GM19025 (cell line): ENCODE measurements around the gene EPB41L2.
"Not testable (repeated sequence)": the region's sequence is repeated elsewhere in the genome, so short reads cannot be mapped to it uniquely, and the experiment has no call there.

Experiments used
- ATAC-seq: cut with Tn5 transposase; IDR thresholded peaks from one replicate; pipeline ENCODE4 v1.9.1; 2021; ENCODE audit warnings: mild to moderate bottlenecking, low read depth, moderate library complexity; ENCODE audit not compliant: unreplicated experiment

Gene EPB41L2

DNA sequence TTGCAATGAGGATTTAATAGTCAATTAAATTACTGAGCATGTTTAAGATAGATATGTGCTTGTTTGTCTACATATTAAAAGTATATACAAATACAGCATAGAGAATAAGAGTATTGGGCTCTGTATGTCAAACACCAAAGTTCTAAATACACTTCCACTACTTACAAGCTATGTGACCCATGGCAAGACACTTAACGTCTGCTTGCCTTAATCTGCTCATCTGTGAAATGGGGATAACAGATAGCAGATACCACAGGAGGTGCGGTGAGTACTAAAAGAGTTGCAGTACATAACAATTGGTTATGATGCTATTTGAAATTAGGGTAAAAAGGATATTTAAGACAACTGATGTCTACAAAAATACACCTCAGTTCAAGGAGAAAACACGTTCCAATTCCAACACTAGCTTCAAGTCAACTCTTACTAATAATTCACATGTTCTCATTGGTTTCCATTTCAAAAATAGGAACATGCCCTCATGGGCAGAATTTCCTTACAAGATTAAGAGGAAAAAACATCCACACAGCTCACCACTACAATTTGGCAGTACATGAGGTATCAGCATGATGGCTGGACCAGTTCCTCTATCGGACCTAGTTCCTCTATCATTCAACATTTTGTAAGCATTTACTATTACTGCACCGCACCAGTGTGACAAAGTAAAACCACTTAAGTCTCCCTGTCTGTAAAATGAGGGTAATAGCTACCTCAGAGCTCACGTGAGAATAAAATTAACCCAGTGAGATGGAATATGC lies 134.7 kb downstream of the EPB41L2 start:
- ATAC-seq: no peak

DNA sequence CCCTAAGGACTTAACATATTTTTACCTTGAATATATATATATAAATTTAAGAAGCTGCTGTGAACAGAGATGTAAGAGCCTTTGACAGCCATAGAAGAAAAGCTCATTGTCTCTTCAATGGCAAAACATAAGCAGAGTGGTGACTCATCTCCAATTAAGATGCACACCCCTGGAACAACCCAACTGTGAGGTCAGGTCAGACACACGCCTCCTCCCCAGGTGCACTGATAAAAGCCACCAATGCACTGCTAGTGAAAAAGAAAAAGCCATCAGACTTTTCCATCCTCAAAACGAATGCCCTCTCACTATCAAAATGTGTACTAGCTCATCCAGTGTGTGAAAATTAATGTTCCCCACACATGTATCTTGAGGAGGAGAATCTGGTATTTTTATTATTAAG lies 135.7 kb downstream of the EPB41L2 start:
- no peak for ATAC-seq

DNA sequence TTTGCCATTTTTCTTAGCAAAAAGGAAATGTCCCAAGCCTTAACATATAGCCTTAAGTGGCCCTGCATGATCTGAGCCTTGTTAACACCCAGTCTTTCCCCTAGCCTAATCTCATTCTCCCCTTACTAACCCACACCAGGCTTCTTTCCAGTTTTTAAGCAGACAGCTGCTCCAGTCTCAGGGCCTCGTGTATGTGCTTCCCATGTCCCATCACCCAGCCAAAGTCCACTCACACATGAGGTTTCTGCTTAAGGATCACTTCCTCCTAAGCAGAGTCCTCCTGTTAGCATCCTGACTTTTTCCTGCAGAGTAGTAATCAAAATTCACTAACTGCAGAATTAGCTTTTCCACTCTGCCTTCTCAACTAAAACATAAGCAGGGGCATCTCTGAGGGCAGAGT lies 139.7 kb downstream of the EPB41L2 start:
- no peak for ATAC-seq

DNA sequence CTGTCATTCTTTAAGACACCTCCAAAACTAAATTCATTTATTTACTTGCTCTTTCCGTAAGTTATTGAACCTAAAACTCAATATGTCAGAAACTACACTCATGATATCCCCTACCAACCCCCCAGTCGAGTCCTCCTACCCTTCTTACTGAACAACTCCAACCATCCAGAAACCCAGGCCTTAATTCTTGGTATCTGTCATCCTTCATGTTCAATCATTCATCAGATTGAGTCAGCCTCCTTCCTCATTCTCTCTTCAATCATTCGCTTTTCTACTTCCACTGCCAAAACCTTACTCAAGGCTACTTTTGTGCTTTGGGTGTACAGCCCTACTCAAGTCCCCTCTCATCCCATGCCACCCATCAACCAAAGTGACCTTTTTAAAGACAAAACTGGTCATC lies 140.1 kb downstream of the EPB41L2 start:
- no peak for ATAC-seq

DNA sequence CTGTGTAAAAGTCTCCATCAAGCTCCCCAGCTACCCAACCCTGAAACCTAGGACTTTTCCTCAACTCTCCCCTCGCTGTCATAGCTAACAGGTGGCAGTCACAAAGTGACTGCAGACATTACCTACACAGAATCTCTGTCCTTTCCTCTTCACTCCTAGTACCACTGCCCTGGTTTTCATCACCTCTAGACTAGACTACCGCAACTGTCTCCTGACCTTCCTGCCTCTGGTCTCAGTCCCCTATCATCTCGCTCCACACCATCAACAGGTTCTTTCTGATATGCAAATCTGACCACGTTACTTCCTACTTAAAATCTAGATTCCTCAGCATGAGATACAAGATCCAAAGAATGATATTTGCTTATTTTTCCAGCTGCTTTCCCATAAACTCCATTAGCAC lies 142.1 kb downstream of the EPB41L2 start:
- no peak for ATAC-seq

DNA sequence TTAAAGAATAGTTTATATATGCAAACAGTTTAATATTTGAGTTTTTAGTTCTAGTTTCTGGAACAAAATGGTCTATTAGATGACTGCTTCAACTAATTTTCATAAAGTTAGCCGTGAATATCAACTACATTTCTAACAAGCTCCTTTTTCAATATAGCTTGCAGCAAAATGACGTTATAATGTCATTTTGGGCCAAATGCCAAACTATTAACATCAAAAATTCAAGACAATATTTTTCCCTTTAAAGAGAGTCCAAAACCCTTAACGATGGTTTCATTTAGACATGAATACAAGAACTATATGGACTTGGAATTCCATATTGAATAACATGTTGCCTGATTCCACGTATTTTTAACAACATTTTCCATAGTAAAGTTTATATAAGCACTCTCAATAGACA lies 144.9 kb downstream of the EPB41L2 start:
- no peak for ATAC-seq

DNA sequence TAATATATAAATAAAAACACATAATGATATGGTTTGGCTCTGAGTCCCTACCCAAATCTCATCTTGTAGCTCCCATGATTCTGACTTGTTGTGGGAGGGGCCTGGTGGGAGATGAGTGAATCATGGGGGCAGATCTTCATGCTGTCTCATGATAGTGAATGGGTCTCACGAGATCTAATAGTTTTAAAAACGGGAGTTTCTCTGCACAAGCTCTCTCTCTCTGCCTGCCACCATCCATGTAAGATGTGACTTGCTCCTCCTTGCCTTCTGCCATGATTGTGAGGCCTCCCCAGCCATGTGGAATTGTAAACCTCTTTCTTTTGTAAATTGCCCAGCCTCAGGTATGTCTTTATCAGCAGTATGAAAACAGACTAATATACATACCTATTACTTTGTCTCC lies 147.4 kb downstream of the EPB41L2 start:
- ATAC-seq: not testable (repeated sequence)

DNA sequence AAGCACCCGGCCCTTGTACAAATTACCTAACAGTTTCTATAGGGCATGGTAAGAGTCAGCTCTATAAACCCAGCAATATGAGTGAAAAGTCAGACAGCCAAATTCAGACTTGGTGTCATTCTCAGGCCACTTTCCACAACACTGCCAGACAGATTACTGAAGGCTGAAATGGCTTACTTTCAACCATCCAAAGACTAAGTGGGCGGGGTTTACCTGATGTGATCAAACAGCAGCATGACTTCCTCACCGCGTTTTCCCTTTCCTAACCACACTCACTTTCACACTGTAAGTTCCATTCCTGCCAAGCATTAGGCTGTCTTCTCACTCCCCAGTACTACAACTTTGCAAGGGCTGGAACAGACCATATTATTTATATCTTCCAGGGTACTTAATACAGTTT lies 149.9 kb downstream of the EPB41L2 start:
- no peak for ATAC-seq

DNA sequence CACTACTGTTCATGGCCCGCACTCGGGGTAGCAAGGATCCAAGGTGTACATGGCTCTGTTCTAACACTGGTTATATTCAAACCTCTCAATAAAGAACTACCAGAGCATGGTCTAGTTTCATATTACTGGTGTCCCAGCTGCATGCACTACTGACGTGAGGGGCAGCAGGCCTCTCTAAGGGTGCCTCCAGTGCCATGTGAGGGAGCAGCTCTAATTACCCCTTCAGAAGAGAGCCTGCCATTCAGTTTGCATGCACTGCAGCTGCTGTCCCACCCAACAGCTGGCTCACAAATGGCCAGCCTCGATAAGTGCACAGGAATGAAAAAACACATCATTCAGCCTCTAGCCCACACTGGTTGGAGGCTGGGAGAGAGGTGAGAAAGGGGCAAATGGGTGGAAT lies 150.6 kb downstream of the EPB41L2 start:
- no peak for ATAC-seq

DNA sequence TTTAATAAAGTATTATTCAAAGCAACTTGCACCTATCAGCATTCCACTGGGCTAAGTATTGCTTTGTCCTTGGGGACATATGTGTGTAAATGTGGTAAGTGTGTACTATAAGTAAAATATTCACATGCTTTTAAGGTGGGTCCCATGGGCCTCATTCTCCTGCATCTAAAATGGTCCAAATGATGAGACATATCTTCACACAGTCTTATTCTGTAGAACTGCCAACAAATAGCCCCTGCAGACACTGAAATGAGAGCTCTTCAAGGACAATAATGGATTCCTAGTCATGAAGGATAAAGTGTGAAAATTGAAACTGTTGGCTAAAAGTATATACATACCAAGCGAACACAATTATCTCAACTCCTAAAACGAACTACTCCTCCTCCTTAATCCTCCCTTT lies 154.1 kb downstream of the EPB41L2 start:
- no peak for ATAC-seq

DNA sequence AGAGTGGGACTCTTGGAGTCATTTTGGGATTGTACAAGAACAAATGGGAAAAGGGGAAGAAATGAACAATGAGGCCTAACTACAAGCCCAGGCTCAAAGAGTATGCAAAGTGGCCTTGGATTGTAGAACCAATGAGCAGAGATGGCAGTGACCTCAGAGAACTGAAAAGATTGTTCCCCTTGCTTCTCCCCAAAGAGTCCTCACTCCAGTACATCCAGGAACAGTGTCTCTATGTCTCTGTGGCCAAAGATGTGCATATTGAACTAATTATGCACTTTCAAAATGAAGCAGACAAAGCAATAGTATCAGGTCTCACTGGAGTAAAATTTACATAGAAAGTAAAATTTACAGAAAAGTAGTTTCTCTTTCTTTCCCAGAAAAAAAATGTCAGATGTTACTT lies 154.9 kb downstream of the EPB41L2 start:
- peak; percentile 70 for ATAC-seq

DNA sequence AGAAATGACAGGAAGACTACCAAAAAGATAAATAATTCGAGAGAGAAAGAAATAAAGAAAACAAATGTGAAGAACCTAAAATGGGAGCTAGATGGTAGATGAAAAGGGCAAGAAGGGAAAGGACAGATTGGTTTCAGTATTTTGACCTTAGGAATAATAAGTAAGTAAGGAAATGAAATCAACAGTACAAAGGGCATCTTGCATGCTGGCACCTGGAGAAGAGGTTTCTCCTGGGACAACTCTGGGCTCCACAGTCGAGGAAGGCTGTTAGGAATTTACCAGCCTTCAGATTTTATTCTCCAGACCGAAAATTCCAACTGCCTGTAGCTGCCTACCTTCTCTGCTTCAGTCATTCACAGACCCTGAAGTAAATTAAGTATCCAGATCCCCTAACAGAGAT lies 155.4 kb downstream of the EPB41L2 start:
- ATAC-seq: no peak

DNA sequence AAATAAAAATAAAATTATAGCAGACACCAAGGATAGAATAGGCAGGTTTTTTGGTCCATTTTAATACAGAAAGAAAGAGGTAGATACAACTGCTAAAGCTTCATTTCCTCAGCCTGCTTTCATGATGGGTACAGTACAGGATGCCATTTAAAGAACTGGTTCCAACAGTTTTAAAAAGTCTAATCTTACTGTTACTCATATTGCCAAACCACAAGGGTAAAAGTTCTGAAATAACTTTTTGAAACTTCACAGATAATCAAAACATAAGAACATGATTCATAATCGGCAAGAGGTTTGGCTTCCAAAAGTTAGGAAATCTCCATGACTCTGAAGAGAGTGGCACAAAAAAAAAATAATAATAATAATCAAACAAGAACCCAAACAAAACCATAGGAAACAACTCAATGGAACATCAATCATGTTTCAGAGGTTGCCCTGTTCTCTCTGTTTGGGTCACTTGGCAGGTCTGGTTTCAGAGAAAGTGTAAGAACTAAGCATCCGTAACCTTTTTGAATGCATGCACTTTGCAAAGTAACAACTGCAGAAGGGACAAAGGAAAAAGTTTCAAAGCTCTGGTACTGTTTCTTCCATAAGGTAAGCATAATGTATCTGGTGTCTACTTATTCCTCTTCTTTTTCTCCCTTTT lies 156.2 kb downstream of the EPB41L2 start:
- no peak for ATAC-seq

DNA sequence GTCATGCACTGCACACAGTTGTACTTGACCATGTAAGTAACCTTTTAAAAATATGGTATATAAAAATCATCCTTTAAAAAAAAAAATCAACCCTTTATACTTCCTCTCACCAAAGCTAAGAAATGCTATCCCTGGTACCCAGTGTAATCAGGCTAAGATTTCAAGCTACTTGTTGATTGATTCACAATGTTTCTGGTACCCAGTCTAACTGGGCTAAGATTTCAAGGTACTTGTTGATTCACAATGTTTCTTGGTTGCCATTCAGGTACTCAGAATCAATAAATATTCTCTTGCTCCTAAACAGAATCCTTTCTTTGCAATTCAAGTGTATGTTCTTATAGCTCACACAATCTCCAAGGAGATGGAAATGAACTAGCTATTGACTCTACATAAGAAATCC lies 159.4 kb downstream of the EPB41L2 start:
- no peak for ATAC-seq

DNA sequence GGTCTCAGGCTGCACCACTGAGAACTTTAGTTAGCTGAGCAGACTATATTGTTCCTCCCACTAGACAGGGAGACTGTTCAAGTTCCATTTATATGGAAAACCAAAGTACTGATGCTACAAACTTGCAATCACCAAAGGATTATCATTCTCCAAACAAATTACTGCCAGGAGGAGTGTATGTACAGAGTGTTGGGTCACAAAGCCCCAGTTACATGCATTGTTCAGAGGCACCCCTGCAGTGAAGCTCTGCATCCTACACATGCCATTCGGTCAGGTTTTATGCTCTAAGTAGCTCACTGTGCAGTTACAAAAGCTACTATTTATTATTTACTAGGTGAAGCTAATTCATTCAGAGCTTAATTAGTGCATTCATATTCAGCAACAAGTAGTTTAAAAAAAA lies 160.0 kb downstream of the EPB41L2 start:
- ATAC-seq: no peak

DNA sequence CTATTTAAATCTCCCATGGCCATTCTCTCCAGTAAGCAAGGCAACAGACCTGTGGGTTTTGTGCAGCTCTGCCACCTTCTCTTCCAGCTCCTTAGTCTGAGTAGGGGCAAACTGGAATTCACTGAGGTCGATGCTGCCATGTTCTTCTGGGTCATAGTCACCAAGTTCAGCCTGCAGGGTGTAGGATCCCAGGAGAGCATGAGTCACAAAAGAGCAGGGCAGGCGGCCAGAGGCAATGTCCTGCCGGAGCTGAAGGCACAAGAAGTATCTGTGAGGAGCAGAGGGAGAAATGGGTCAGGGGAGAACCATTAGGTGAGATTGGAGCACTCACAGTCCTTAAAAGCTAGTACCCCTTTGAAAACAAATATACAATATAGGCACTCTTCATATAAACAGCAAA lies 162.1 kb downstream of the EPB41L2 start:
- no peak for ATAC-seq

DNA sequence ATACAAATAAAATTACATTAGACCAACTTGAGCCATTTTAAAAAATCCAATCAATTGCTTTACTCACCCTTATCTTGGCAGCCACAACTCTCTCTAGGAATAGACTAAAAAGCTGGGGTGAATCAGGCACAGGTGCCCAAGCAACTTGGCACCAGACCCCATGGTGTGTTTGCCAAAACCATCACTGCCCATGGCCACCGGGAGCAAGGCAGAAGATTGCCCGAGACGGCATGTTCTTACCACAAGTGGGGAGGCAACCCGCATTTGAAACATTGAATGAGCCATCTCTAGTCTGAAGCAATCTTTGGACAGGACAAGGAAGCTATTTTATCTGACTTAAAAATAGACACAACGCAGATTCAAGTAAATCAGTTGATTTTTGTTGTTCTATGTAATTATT lies 166.8 kb downstream of the EPB41L2 start:
- no peak for ATAC-seq

DNA sequence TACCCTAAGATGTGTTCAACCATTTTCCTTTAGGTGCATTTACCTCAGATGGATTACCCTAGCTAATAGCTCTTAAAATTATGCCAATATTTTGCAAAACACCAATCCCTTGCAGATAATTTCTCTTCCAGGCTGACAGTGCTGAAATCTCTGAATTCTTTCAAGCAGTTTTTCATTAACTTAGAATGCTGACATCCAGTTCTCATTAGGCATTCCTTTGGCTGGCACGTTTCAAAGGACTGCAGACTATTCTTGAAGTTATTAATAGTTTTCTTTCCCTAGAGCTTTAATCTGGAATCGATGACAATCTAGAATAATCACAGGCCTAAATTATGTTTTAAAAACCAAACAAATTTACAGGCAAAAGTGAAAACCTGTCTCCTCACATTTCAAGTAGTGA lies 167.5 kb downstream of the EPB41L2 start:
- no peak for ATAC-seq

DNA sequence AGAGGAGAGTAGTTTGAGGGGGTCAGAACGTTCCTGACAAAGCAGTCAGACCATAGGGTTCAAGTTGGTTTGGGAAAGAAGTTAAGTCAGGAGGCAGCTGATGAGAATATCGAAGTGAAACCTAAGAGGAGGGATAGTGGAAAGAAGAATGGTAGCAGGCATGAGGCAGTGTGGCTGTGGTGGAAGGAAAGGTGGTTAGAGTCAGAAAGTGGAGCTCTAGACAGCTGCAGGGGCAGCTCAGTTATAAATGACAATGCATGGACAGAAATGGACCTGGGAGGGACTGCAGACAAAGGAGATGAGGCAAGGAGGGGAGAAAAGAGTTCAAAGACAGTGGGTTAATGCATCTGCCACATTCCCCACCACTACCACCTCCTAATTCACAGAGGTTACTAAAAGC lies 169.3 kb downstream of the EPB41L2 start:
- ATAC-seq: no peak

DNA sequence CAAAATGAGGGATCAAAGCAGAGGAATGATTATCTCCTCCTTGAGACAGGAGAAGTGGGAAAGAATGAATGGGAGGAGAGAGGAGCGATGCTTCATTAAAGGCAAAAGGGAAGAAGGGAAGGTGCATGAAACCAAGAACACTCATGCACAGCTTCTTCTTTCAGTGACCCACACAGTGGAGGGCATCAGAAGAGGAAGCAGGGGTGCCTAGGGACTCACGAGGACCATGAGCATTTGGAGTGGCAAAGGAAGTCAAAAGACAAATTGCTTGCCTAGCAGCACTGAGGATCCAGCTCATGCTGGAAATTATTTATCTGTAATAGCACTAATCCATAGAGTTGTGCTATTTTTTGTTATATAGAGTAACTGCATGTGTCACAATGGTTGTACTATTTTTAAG lies 169.8 kb downstream of the EPB41L2 start:
- ATAC-seq: no peak

DNA sequence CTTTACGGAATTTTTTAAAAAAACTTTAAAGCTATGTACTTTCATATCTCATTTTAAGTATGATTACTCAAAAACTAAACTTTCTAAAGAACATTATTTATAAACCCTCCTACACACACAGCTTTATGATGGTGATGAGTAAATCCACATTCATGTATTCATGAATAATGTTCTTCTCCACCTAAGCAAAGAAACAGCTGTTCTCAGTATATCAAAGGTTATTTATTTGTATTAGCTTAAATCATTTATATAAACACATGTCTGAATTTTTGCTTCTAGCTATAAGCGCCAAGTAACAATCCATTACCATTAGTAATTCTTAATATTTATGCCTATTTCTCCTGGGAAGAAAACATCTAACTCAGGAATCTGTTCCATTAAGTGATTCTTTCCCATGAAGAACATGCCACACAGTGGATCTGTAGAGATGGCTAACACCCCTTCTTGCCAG lies 172.5 kb downstream of the EPB41L2 start:
- ATAC-seq: no peak

DNA sequence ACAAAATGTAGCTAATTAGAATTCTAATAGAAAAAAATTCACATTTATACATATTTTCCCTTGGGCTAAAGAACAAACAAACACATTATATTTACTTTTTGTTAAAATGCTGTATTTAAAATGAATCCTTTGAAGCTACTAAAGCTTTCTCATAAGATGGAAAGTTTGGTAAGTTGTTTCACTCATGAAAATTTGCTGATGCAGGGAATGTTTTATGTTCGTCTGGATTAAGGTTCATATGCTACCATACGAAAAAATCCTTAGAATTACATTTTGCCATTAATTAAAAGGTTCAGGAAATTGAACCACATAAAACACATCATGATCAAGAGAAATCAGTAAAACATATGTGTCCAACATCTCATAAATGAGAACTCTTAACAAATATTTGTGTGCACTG lies 173.6 kb downstream of the EPB41L2 start:
- no peak for ATAC-seq
